A673 (cell line): Measurements from ENCODE around the gene DDX42.
"Not testable (repeated sequence)": the region's sequence is repeated elsewhere in the genome, so short reads cannot be mapped to it uniquely, and the experiment has no call there.

Experiments used
- EZH2 ChIP-seq: fragments of 200-600 bp; sonication (generic); IDR thresholded peaks from 2 replicates; pipeline ENCODE4 v1.6.1; 2017; ENCODE audit warnings: borderline replicate concordance, low read depth, mild to moderate bottlenecking, mixed read lengths, antibody characterized with exemption, low read length; ENCODE audit not compliant: poor library complexity, severe bottlenecking
- TF ChIP-seq, protein P1 (sequence below): fragments of 300-800, 200-600 bp; sonication (generic); conservative IDR thresholded peaks from 2 replicates; pipeline ENCODE4 v1.5.1; 2017; ENCODE audit warnings: low read depth, mild to moderate bottlenecking, antibody characterized with exemption, low read length, moderate library complexity, mixed read lengths

GRCh38 chr17:63856425-63856824 lies 82.5 kb downstream of the DDX42 start:
- TF ChIP-seq EZH2, result not testable (repeated sequence)
- TF ChIP-seq, protein P1, sequence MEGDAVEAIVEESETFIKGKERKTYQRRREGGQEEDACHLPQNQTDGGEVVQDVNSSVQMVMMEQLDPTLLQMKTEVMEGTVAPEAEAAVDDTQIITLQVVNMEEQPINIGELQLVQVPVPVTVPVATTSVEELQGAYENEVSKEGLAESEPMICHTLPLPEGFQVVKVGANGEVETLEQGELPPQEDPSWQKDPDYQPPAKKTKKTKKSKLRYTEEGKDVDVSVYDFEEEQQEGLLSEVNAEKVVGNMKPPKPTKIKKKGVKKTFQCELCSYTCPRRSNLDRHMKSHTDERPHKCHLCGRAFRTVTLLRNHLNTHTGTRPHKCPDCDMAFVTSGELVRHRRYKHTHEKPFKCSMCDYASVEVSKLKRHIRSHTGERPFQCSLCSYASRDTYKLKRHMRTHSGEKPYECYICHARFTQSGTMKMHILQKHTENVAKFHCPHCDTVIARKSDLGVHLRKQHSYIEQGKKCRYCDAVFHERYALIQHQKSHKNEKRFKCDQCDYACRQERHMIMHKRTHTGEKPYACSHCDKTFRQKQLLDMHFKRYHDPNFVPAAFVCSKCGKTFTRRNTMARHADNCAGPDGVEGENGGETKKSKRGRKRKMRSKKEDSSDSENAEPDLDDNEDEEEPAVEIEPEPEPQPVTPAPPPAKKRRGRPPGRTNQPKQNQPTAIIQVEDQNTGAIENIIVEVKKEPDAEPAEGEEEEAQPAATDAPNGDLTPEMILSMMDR, result not testable (repeated sequence)
